Activated naive CD4-positive, alpha-beta T cell treated with anti-CD3 and anti-CD28 coated beads, Interleukin-2, amount 50 U/mL, for 24 hours (primary cell): ENCODE measurements around the gene FER1L5.
"Not testable (repeated sequence)": the region's sequence is repeated elsewhere in the genome, so short reads cannot be mapped to it uniquely, and the experiment has no call there.

ENCODE experiments used
- H3K27ac Mint-ChIP-seq: one replicate; pipeline ENCODE4 v1.8.0; 2021; ENCODE audit warnings: mild to moderate bottlenecking, mixed read lengths
- H3K27me3 Mint-ChIP-seq: one replicate; pipeline ENCODE4 v1.8.0; 2021; ENCODE audit warnings: mixed read lengths
- H3K36me3 Mint-ChIP-seq: one replicate; pipeline ENCODE4 v1.8.0; 2021; ENCODE audit warnings: mixed read lengths
- H3K4me1 Mint-ChIP-seq: one replicate; pipeline ENCODE4 v1.8.0; 2021; ENCODE audit warnings: mixed read lengths
- H3K4me3 Mint-ChIP-seq: one replicate; pipeline ENCODE4 v1.8.0; 2021; ENCODE audit warnings: mild to moderate bottlenecking, mixed read lengths
- H3K9me3 Mint-ChIP-seq: one replicate; pipeline ENCODE4 v1.8.0; 2021; ENCODE audit warnings: mixed read lengths

Gene FER1L5

GRCh38 chr2:96656540-96656939, 14.0 kb downstream of the FER1L5 start:
- Mint-ChIP-seq H3K27me3 (no peaks in the 10 kb centered on the region), H3K4me3 (no peak overlapping the region), H3K27ac (no peak overlapping the region), H3K9me3 (no peaks in the 10 kb centered on the region), H3K4me1 (no peaks in the 10 kb centered on the region), H3K36me3 (no peaks in the 10 kb centered on the region)

GRCh38 chr2:96661324-96661723, 18.8 kb downstream of the FER1L5 start:
- no peak overlapping the region for H3K27ac Mint-ChIP-seq
- H3K27me3 Mint-ChIP-seq = no peaks in the 10 kb centered on the region
- no peaks in the 10 kb centered on the region for H3K9me3 Mint-ChIP-seq
- no peaks in the 10 kb centered on the region for H3K4me1 Mint-ChIP-seq
- no peak overlapping the region for H3K4me3 Mint-ChIP-seq
- H3K36me3 Mint-ChIP-seq = no peaks in the 10 kb centered on the region

GRCh38 chr2:96662360-96662759, 19.8 kb downstream of the FER1L5 start:
- Mint-ChIP-seq H3K4me1 (no peaks in the 10 kb centered on the region), H3K27ac (no peak overlapping the region), H3K9me3 (no peaks in the 10 kb centered on the region)

GRCh38 chr2:96663177-96663576, 20.6 kb downstream of the FER1L5 start:
- Mint-ChIP-seq H3K27me3 (no peaks in the 10 kb centered on the region), H3K4me1 (no peaks in the 10 kb centered on the region), H3K9me3 (no peaks in the 10 kb centered on the region), H3K36me3 (no peaks in the 10 kb centered on the region), H3K4me3 (no peak overlapping the region), H3K27ac (no peak overlapping the region)

More at GRCh38 chr2:96662360-96662759, 19.8 kb downstream of the FER1L5 start:
- H3K4me3 Mint-ChIP-seq = no peak overlapping the region
- no peaks in the 10 kb centered on the region for H3K27me3 Mint-ChIP-seq
- H3K36me3 Mint-ChIP-seq = no peaks in the 10 kb centered on the region

GRCh38 chr2:96663829-96664228, 21.3 kb downstream of the FER1L5 start:
- H3K36me3 Mint-ChIP-seq = no peaks in the 10 kb centered on the region
- H3K4me1 Mint-ChIP-seq = no peaks in the 10 kb centered on the region
- no peaks in the 10 kb centered on the region for H3K27me3 Mint-ChIP-seq
- H3K4me3 Mint-ChIP-seq = no peak overlapping the region
- H3K27ac Mint-ChIP-seq = no peak overlapping the region
- H3K9me3 Mint-ChIP-seq = no peaks in the 10 kb centered on the region

- Mint-ChIP-seq H3K4me1 (no peaks in the 10 kb centered on the region), H3K27me3 (no peaks in the 10 kb centered on the region), H3K27ac (no peak overlapping the region), H3K9me3 (no peaks in the 10 kb centered on the region), H3K36me3 (no peaks in the 10 kb centered on the region), H3K4me3 (no peak overlapping the region)
Measured at GRCh38 chr2:96664366-96664925, 21.9 kb downstream of the FER1L5 start.

- Mint-ChIP-seq H3K36me3 (no peaks in the 10 kb centered on the region), H3K4me1 (no peaks in the 10 kb centered on the region), H3K9me3 (no peaks in the 10 kb centered on the region), H3K4me3 (no peak overlapping the region), H3K27me3 (no peaks in the 10 kb centered on the region), H3K27ac (no peak overlapping the region)
Measured at GRCh38 chr2:96665083-96665569, 22.6 kb downstream of the FER1L5 start.

GRCh38 chr2:96665717-96666116, 23.2 kb downstream of the FER1L5 start:
- H3K27me3 Mint-ChIP-seq, H3K4me3 Mint-ChIP-seq, H3K36me3 Mint-ChIP-seq, H3K9me3 Mint-ChIP-seq, H3K27ac Mint-ChIP-seq, H3K4me1 Mint-ChIP-seq: not testable (repeated sequence)

GRCh38 chr2:96668771-96669170, 26.2 kb downstream of the FER1L5 start:
- no peak overlapping the region for H3K4me3 Mint-ChIP-seq
- no peaks in the 10 kb centered on the region for H3K27me3 Mint-ChIP-seq
- no peaks in the 10 kb centered on the region for H3K4me1 Mint-ChIP-seq
- H3K36me3 Mint-ChIP-seq = no peaks in the 10 kb centered on the region
- H3K9me3 Mint-ChIP-seq = no peaks in the 10 kb centered on the region
- H3K27ac Mint-ChIP-seq = no peak overlapping the region

GRCh38 chr2:96669539-96670215, 27.1 kb downstream of the FER1L5 start:
- Mint-ChIP-seq H3K4me3 (no peak overlapping the region), H3K9me3 (no peaks in the 10 kb centered on the region), H3K27me3 (no peaks in the 10 kb centered on the region), H3K36me3 (no peaks in the 10 kb centered on the region), H3K4me1 (no peaks in the 10 kb centered on the region), H3K27ac (no peak overlapping the region)

GRCh38 chr2:96679848-96680247, 37.3 kb downstream of the FER1L5 start:
- Mint-ChIP-seq H3K4me1 (no peaks in the 10 kb centered on the region), H3K4me3 (no peak overlapping the region), H3K27me3 (peaks cover 6% of the 10 kb centered on the region), H3K36me3 (no peaks in the 10 kb centered on the region), H3K27ac (no peak overlapping the region), H3K9me3 (no peaks in the 10 kb centered on the region)

GRCh38 chr2:96680561-96681141, 38.1 kb downstream of the FER1L5 start:
- peaks cover 6% of the 10 kb centered on the region for H3K27me3 Mint-ChIP-seq
- no peaks in the 10 kb centered on the region for H3K36me3 Mint-ChIP-seq
- H3K27ac Mint-ChIP-seq = no peak overlapping the region
- H3K9me3 Mint-ChIP-seq = no peaks in the 10 kb centered on the region
- H3K4me3 Mint-ChIP-seq = no peak overlapping the region
- no peaks in the 10 kb centered on the region for H3K4me1 Mint-ChIP-seq

GRCh38 chr2:96681540-96681939, 39.0 kb downstream of the FER1L5 start:
- no peaks in the 10 kb centered on the region for H3K9me3 Mint-ChIP-seq
- no peaks in the 10 kb centered on the region for H3K4me1 Mint-ChIP-seq
- H3K4me3 Mint-ChIP-seq = no peak overlapping the region
- no peak overlapping the region for H3K27ac Mint-ChIP-seq
- H3K27me3 Mint-ChIP-seq = peaks cover 6% of the 10 kb centered on the region
- H3K36me3 Mint-ChIP-seq = no peaks in the 10 kb centered on the region

GRCh38 chr2:96683307-96683706, 40.7 kb downstream of the FER1L5 start:
- Mint-ChIP-seq H3K27me3 (peaks cover 6% of the 10 kb centered on the region), H3K4me3 (no peak overlapping the region), H3K9me3 (no peaks in the 10 kb centered on the region), H3K36me3 (no peaks in the 10 kb centered on the region), H3K27ac (no peak overlapping the region), H3K4me1 (no peaks in the 10 kb centered on the region)

- H3K27me3 Mint-ChIP-seq = peaks cover 6% of the 10 kb centered on the region
- no peaks in the 10 kb centered on the region for H3K36me3 Mint-ChIP-seq
Measured at GRCh38 chr2:96683972-96684820, 41.6 kb downstream of the FER1L5 start.

More at GRCh38 chr2:96683972-96684820, 41.6 kb downstream of the FER1L5 start:
- no peak overlapping the region for H3K4me3 Mint-ChIP-seq
- no peaks in the 10 kb centered on the region for H3K4me1 Mint-ChIP-seq
- no peak overlapping the region for H3K27ac Mint-ChIP-seq
- H3K9me3 Mint-ChIP-seq = no peaks in the 10 kb centered on the region
